ENCODE results near the gene DYNC1I1.

- TF ChIP-seq CTCF (conservative IDR thresholded peaks at IDR 0.05) (no peak), ZFX (IDR thresholded peaks at IDR 0.05) (no peak)
Measured at GRCh38 chr7:95996886-95997285, 224.5 kb downstream of the DYNC1I1 start.
